ENCODE results near the gene RHOV.

Gene RHOV

GRCh38 chr15:40893733-40894680, 20.0 kb upstream of the RHOV start, which contains the start of gene VPS18:
Gene VPS18 (plus strand): TSS chr15:40894450. CDS start chr15:40894769, 319 bp downstream.
- Mint-ChIP-seq H3K27ac (peak within 1 kb of the TSS; percentile 99), H3K36me3 (ENCODE audit: low read depth) (peaks cover 23% of the 10 kb centered on the region), H3K9me3 (no peaks in the 10 kb centered on the region), H3K27me3 (ENCODE audit: low read depth) (peaks cover 2% of the 10 kb centered on the region), H3K4me1 (ENCODE audit: low read depth) (peaks cover 21% of the 10 kb centered on the region), H3K4me3 (peak within 1 kb of the TSS; percentile 100)
- DNase-seq (ENCODE audit: low spot score): peak; percentile 98

GRCh38 chr15:40893019-40893670, 19.1 kb upstream of the RHOV start:
- H3K27me3 Mint-ChIP-seq (ENCODE audit: low read depth): peaks cover 2% of the 10 kb centered on the region
- H3K4me1 Mint-ChIP-seq (ENCODE audit: low read depth): peaks cover 21% of the 10 kb centered on the region
- H3K9me3 Mint-ChIP-seq: no peaks in the 10 kb centered on the region
- H3K27ac Mint-ChIP-seq: no peak overlapping the region
- DNase-seq (ENCODE audit: low spot score): no peak
- H3K4me3 Mint-ChIP-seq: peak overlapping the region; percentile 100
- peaks cover 17% of the 10 kb centered on the region for H3K36me3 Mint-ChIP-seq (ENCODE audit: low read depth)

GRCh38 chr15:40892447-40893012, 18.5 kb upstream of the RHOV start:
- peaks cover 14% of the 10 kb centered on the region for H3K36me3 Mint-ChIP-seq (ENCODE audit: low read depth)
- peaks cover 21% of the 10 kb centered on the region for H3K4me1 Mint-ChIP-seq (ENCODE audit: low read depth)
- no peak for DNase-seq (ENCODE audit: low spot score)
- peak overlapping the region; percentile 34 for H3K4me3 Mint-ChIP-seq
- peaks cover 2% of the 10 kb centered on the region for H3K27me3 Mint-ChIP-seq (ENCODE audit: low read depth)
- no peak overlapping the region for H3K27ac Mint-ChIP-seq
- H3K9me3 Mint-ChIP-seq: no peaks in the 10 kb centered on the region

GRCh38 chr15:40891810-40892446, 17.9 kb upstream of the RHOV start:
- Mint-ChIP-seq H3K27me3 (ENCODE audit: low read depth) (peaks cover 2% of the 10 kb centered on the region), H3K36me3 (ENCODE audit: low read depth) (peaks cover 12% of the 10 kb centered on the region), H3K4me3 (no peak overlapping the region), H3K4me1 (ENCODE audit: low read depth) (peaks cover 21% of the 10 kb centered on the region), H3K9me3 (no peaks in the 10 kb centered on the region), H3K27ac (no peak overlapping the region)
- DNase-seq (ENCODE audit: low spot score): peak; percentile 18

GRCh38 chr15:40891138-40891537, 17.1 kb upstream of the RHOV start:
- Mint-ChIP-seq H3K4me1 (ENCODE audit: low read depth) (peaks cover 21% of the 10 kb centered on the region), H3K9me3 (no peaks in the 10 kb centered on the region), H3K27me3 (ENCODE audit: low read depth) (peaks cover 2% of the 10 kb centered on the region), H3K27ac (no peak overlapping the region), H3K4me3 (no peak overlapping the region), H3K36me3 (ENCODE audit: low read depth) (peaks cover 8% of the 10 kb centered on the region)
- DNase-seq (ENCODE audit: low spot score): no peak

GRCh38 chr15:40889112-40889511, 15.1 kb upstream of the RHOV start:
- peaks cover 18% of the 10 kb centered on the region for H3K4me1 Mint-ChIP-seq (ENCODE audit: low read depth)
- no peak for DNase-seq (ENCODE audit: low spot score)
- H3K4me3 Mint-ChIP-seq: no peak overlapping the region
- no peaks in the 10 kb centered on the region for H3K36me3 Mint-ChIP-seq (ENCODE audit: low read depth)
- H3K27ac Mint-ChIP-seq: no peak overlapping the region
- H3K9me3 Mint-ChIP-seq: no peaks in the 10 kb centered on the region
- peaks cover 2% of the 10 kb centered on the region for H3K27me3 Mint-ChIP-seq (ENCODE audit: low read depth)

- no peaks in the 10 kb centered on the region for H3K36me3 Mint-ChIP-seq (ENCODE audit: low read depth)
- H3K27me3 Mint-ChIP-seq (ENCODE audit: low read depth): peaks cover 2% of the 10 kb centered on the region
- no peak overlapping the region for H3K27ac Mint-ChIP-seq
- no peak overlapping the region for H3K4me3 Mint-ChIP-seq
- no peaks in the 10 kb centered on the region for H3K9me3 Mint-ChIP-seq
- H3K4me1 Mint-ChIP-seq (ENCODE audit: low read depth): peaks cover 10% of the 10 kb centered on the region
- DNase-seq (ENCODE audit: low spot score): no peak
Observed at GRCh38 chr15:40886586-40886985, 12.6 kb upstream of the RHOV start.

- H3K36me3 Mint-ChIP-seq (ENCODE audit: low read depth): no peaks in the 10 kb centered on the region
- peaks cover 19% of the 10 kb centered on the region for H3K4me1 Mint-ChIP-seq (ENCODE audit: low read depth)
- H3K27me3 Mint-ChIP-seq (ENCODE audit: low read depth): peaks cover 2% of the 10 kb centered on the region
Observed at GRCh38 chr15:40881351-40881750, 7.3 kb upstream of the RHOV start.

GRCh38 chr15:40879609-40880008, 5.6 kb upstream of the RHOV start:
- no peak overlapping the region for H3K4me3 Mint-ChIP-seq
- peaks cover 8% of the 10 kb centered on the region for H3K27me3 Mint-ChIP-seq (ENCODE audit: low read depth)
- no peak for DNase-seq (ENCODE audit: low spot score)
- peaks cover 13% of the 10 kb centered on the region for H3K4me1 Mint-ChIP-seq (ENCODE audit: low read depth)
- H3K27ac Mint-ChIP-seq: no peak overlapping the region
- no peaks in the 10 kb centered on the region for H3K36me3 Mint-ChIP-seq (ENCODE audit: low read depth)
- no peaks in the 10 kb centered on the region for H3K9me3 Mint-ChIP-seq

More at GRCh38 chr15:40881351-40881750, 7.3 kb upstream of the RHOV start:
- peak overlapping the region; percentile 38 for H3K27ac Mint-ChIP-seq
- H3K4me3 Mint-ChIP-seq: no peak overlapping the region
- DNase-seq (ENCODE audit: low spot score): no peak
- no peaks in the 10 kb centered on the region for H3K9me3 Mint-ChIP-seq

GRCh38 chr15:40878785-40879184, 4.8 kb upstream of the RHOV start:
- peak; percentile 48 for DNase-seq (ENCODE audit: low spot score)
- Mint-ChIP-seq H3K27ac (no peak overlapping the region), H3K36me3 (ENCODE audit: low read depth) (no peaks in the 10 kb centered on the region), H3K27me3 (ENCODE audit: low read depth) (peaks cover 13% of the 10 kb centered on the region), H3K9me3 (no peaks in the 10 kb centered on the region), H3K4me1 (ENCODE audit: low read depth) (peaks cover 14% of the 10 kb centered on the region), H3K4me3 (no peak overlapping the region)

GRCh38 chr15:40877694-40878093, 3.7 kb upstream of the RHOV start:
- no peak overlapping the region for H3K27ac Mint-ChIP-seq
- H3K36me3 Mint-ChIP-seq (ENCODE audit: low read depth): no peaks in the 10 kb centered on the region
- peaks cover 13% of the 10 kb centered on the region for H3K27me3 Mint-ChIP-seq (ENCODE audit: low read depth)
- H3K9me3 Mint-ChIP-seq: no peaks in the 10 kb centered on the region
- H3K4me3 Mint-ChIP-seq: no peak overlapping the region
- no peak for DNase-seq (ENCODE audit: low spot score)
- H3K4me1 Mint-ChIP-seq (ENCODE audit: low read depth): peaks cover 15% of the 10 kb centered on the region

GRCh38 chr15:40875991-40876730, 2.1 kb upstream of the RHOV start:
- Mint-ChIP-seq H3K27me3 (ENCODE audit: low read depth) (peaks cover 13% of the 10 kb centered on the region), H3K27ac (no peak overlapping the region), H3K4me1 (ENCODE audit: low read depth) (peaks cover 15% of the 10 kb centered on the region), H3K4me3 (no peak overlapping the region), H3K36me3 (ENCODE audit: low read depth) (no peaks in the 10 kb centered on the region), H3K9me3 (no peaks in the 10 kb centered on the region)
- DNase-seq (ENCODE audit: low spot score): no peak

All from T-helper 2 cell treated with Interferon-gamma antibody and Interleukin-4, amounts not matched to agents 5 μg/mL and 100 μg/mL, for 36 hours (primary cell).